Measurements from ENCODE around the gene CNGA4. TPM values are rescaled to one million over a fixed set of nuclear protein-coding genes. Genes with fewer than 3 reads are reported as not detected.
A peak's percentile ranks its signal among the peaks of the same experiment; 100 is the strongest.

The CNGA4 gene
- total and polyA plus RNA-seq, 8 donors = 0.45 to 2.5 (median 1.6) TPM; not detected in 1

DNA sequence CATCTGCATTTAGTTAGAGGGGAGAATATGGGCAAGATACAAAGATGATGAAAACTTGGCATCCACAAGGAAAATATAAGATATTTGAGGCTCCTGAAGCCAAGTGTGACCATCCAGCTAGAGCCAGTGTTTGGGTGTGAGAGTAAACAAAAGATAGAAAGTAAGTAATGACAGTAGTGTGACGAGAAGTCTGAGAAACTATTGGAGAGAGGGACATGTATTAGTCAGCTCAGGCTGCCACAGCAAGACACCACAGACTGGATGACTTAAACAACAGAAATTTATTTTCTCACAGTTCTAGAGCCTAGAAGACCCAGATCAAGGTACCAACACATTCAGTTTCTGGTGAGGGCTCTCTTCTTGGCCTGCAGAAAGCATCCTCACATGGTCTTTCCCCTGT, 14.3 kb downstream of the CNGA4 start:
- Histone ChIP-seq H3K9me3 (no peaks in the 10 kb centered on the region), H3K4me3 (no peak overlapping the region), H3K4me1 (no peaks in the 10 kb centered on the region), H3K36me3 (no peaks in the 10 kb centered on the region), H3K27me3 (peaks cover 5 to 28% of the 10 kb centered on the region in 2 donors), H3K27ac (no peak overlapping the region)
- TF ChIP-seq, protein P1, sequence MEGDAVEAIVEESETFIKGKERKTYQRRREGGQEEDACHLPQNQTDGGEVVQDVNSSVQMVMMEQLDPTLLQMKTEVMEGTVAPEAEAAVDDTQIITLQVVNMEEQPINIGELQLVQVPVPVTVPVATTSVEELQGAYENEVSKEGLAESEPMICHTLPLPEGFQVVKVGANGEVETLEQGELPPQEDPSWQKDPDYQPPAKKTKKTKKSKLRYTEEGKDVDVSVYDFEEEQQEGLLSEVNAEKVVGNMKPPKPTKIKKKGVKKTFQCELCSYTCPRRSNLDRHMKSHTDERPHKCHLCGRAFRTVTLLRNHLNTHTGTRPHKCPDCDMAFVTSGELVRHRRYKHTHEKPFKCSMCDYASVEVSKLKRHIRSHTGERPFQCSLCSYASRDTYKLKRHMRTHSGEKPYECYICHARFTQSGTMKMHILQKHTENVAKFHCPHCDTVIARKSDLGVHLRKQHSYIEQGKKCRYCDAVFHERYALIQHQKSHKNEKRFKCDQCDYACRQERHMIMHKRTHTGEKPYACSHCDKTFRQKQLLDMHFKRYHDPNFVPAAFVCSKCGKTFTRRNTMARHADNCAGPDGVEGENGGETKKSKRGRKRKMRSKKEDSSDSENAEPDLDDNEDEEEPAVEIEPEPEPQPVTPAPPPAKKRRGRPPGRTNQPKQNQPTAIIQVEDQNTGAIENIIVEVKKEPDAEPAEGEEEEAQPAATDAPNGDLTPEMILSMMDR (IDR thresholded peaks at IDR 0.05) = no peak
- intact Hi-C loops (cut with DNase I) = no loop called here
- no peak for ATAC-seq
- DNase-seq = no peak

GRCh38 chr11:6258141-6258540, 19.3 kb downstream of the CNGA4 start:
- TF ChIP-seq, protein P1 (IDR thresholded peaks at IDR 0.05) = no peak
- intact Hi-C loops (cut with DNase I) = no loop called here
- Histone ChIP-seq H3K4me1 (peaks cover 8 to 12% of the 10 kb centered on the region in 2 donors), H3K9me3 (no peaks in the 10 kb centered on the region), H3K4me3 (no peak overlapping the region), H3K27ac (no peak overlapping the region), H3K36me3 (no peaks in the 10 kb centered on the region), H3K27me3 (peaks cover 22 to 66% of the 10 kb centered on the region in 2 donors)
- no peak for DNase-seq
- ATAC-seq = no peak

- peak; percentile 35 for ATAC-seq
- H3K9me3 ChIP-seq = no peaks in the 10 kb centered on the region
- DNase-seq = peak in 1 of 4 donors; percentile 21
- TF ChIP-seq, protein P1 (IDR thresholded peaks at IDR 0.05) = no peak
- H3K4me3 ChIP-seq = peak overlapping the region; percentile 9 to 21
- no peak overlapping the region for H3K27ac ChIP-seq
- no peaks in the 10 kb centered on the region for H3K36me3 ChIP-seq
- peaks cover 22 to 66% of the 10 kb centered on the region in 2 donors for H3K27me3 ChIP-seq
- intact Hi-C loops (cut with DNase I) = no loop called here
- peaks cover 8 to 12% of the 10 kb centered on the region in 2 donors for H3K4me1 ChIP-seq
Observed at GRCh38 chr11:6258571-6259081, 19.7 kb downstream of the CNGA4 start.

DNA sequence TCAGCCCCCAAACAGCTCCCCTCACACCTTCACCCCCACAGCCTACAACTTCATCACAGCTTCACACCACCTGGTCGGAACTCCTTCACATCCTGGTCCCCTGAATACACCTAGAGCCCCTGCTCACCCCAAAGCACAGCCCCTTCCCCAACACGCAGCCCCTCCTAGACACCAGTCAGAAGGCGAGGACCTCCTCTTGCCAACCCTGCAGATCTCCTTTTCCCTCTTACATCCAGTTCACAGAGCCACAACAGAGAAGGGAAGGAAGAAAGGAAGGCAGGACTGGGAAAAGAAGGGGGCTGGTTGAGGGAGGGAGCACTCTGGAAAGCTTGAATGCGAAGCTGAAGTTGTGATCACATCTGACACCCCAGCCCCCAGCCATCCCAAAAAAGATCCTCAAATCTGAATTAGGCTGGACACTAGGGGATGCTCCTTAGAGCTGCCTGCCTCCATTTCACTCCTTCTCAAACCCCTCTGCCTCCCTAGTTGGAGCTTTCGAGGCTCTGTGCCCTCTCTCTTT, 21.4 kb downstream of the CNGA4 start:
- peaks cover 22 to 69% of the 10 kb centered on the region in 2 donors for H3K27me3 ChIP-seq

DNA sequence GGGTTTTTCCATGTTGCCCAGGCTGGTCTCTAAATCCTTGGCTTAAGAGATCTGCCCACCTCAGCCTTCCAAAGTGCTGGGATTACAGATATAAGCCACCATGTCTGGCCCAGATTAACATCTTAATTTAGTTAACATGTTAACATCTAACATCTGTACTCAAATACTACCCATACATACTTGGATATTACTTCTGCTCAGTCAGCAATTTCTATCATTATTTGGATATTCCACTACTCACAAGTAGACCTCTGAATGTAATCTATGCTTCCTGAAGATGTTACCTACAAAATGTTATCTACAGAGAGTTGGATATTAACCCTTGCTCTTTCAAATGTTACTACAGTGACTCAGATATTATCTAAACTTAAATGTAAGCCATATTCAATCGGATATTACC, 24.8 kb downstream of the CNGA4 start:
- TF ChIP-seq, protein P1 (IDR thresholded peaks at IDR 0.05) = no peak
- Histone ChIP-seq H3K4me3 (no peak overlapping the region), H3K27me3 (peaks cover 12 to 37% of the 10 kb centered on the region in 2 donors), H3K27ac (no peak overlapping the region), H3K36me3 (no peaks in the 10 kb centered on the region), H3K4me1 (peaks cover 6 to 11% of the 10 kb centered on the region in 2 donors), H3K9me3 (no peaks in the 10 kb centered on the region)
- no peak for ATAC-seq
- intact Hi-C loops (cut with DNase I) = no loop called here
- DNase-seq = no peak

More for the DNA sequence above, 21.4 kb downstream of the CNGA4 start:
- TF ChIP-seq, protein P1 (IDR thresholded peaks at IDR 0.05) = no peak
- Histone ChIP-seq H3K4me1 (peaks cover 8 to 12% of the 10 kb centered on the region in 2 donors), H3K27ac (no peak overlapping the region), H3K4me3 (no peak overlapping the region), H3K9me3 (no peaks in the 10 kb centered on the region), H3K36me3 (no peaks in the 10 kb centered on the region)
- DNase-seq (no peak), ATAC-seq (no peak)
- intact Hi-C loops (cut with DNase I) = no loop called here

Data from left lung (tissue), 10 donors.